WTC11 (cell line): ENCODE measurements around the gene ABCG8. TPM values are rescaled to one million over a fixed set of nuclear protein-coding genes. Genes with fewer than 3 reads are reported as not detected.

Experiments
- ATAC-seq: fragments of 200-7000 bp; cut with Tn5 transposase; 2 replicates; pipeline ENCODE4 v1.10.0; 2021; ENCODE audit warnings: mild to moderate bottlenecking, moderate library complexity
- CTCF ChIA-PET: fragments of 300-600 bp; sonication (Branson Sonifier 250); formaldehyde crosslinking; loops from one replicate; lab custom pipeline; 2021; ENCODE audit warnings: antibody characterized with exemption; lab: Charles Lee
- POLR2A ChIA-PET: fragments of 350-600 bp; sonication (Branson Sonifier 250); formaldehyde crosslinking; loops from one replicate; lab custom pipeline; 2021; ENCODE audit warnings: antibody characterized with exemption; lab: Charles Lee
- DNase-seq: peaks from one replicate; pipeline ENCODE4 v3.0.0; 2021; ENCODE audit warnings: low spot score
- H3K27ac Mint-ChIP-seq: 2 replicates; pipeline ENCODE4 v1.8.0; 2021; ENCODE audit warnings: mixed read lengths
- H3K27me3 Mint-ChIP-seq: 2 replicates; pipeline ENCODE4 v1.8.0; 2021; ENCODE audit warnings: low read depth, mild to moderate bottlenecking, moderate library complexity, mixed read lengths
- H3K36me3 Mint-ChIP-seq: 2 replicates; pipeline ENCODE4 v1.8.0; 2021; ENCODE audit warnings: mixed read lengths
- H3K4me1 Mint-ChIP-seq: 2 replicates; pipeline ENCODE4 v1.8.0; 2022; ENCODE audit warnings: mixed read lengths
- H3K4me3 Mint-ChIP-seq: 2 replicates; pipeline ENCODE4 v1.8.0; 2021; ENCODE audit warnings: mild to moderate bottlenecking, moderate library complexity, mixed read lengths
- H3K9me3 Mint-ChIP-seq: 2 replicates; pipeline ENCODE4 v1.8.0; 2021; ENCODE audit warnings: mixed read lengths
- ATF6 ChIP-seq: sonication (generic); formaldehyde crosslinking; IDR thresholded peaks from 2 replicates; pipeline ENCODE4 v1.8.1; 2023; ENCODE audit warnings: mild to moderate bottlenecking, missing genetic modification reagents
- CREB1 ChIP-seq: sonication (generic); formaldehyde crosslinking; IDR thresholded peaks from 2 replicates; pipeline ENCODE4 v1.8.0; 2023; ENCODE audit warnings: mild to moderate bottlenecking, missing genetic modification reagents
- CREM ChIP-seq: sonication (generic); formaldehyde crosslinking; IDR thresholded peaks from 2 replicates; pipeline ENCODE4 v1.8.1; 2022; ENCODE audit warnings: mild to moderate bottlenecking, missing genetic modification reagents, moderate library complexity
- FOXP4 ChIP-seq: sonication (generic); formaldehyde crosslinking; IDR thresholded peaks from 2 replicates; pipeline ENCODE4 v1.8.0; 2022; ENCODE audit warnings: mild to moderate bottlenecking, missing genetic modification reagents
- IRF2 ChIP-seq: sonication (generic); formaldehyde crosslinking; IDR thresholded peaks from 2 replicates; pipeline ENCODE4 v1.8.0; 2022; ENCODE audit warnings: low read depth, missing genetic modification reagents, borderline replicate concordance
- MYBL2 ChIP-seq: sonication (generic); formaldehyde crosslinking; IDR thresholded peaks from 2 replicates; pipeline ENCODE4 v1.8.1; 2023; ENCODE audit warnings: mild to moderate bottlenecking, moderate library complexity, missing genetic modification reagents
- OVOL2 ChIP-seq: fragments of 250-450 bp; sonication (Bioruptor Pico); IDR thresholded peaks from 2 replicates; pipeline ENCODE4 v1.9.0; 2021; ENCODE audit warnings: mild to moderate bottlenecking, borderline replicate concordance
- PREB ChIP-seq: sonication (generic); formaldehyde crosslinking; IDR thresholded peaks from 2 replicates; pipeline ENCODE4 v1.8.1; 2022; ENCODE audit warnings: mild to moderate bottlenecking, missing genetic modification reagents, moderate library complexity, borderline replicate concordance
- RORB ChIP-seq: fragments of 250-450 bp; sonication (Bioruptor Pico); IDR thresholded peaks from 2 replicates; pipeline ENCODE4 v1.9.0; 2021; ENCODE audit warnings: mild to moderate bottlenecking
- SMAD3 ChIP-seq: sonication (generic); formaldehyde crosslinking; IDR thresholded peaks from 2 replicates; pipeline ENCODE4 v1.8.0; 2022; ENCODE audit warnings: missing genetic modification reagents, mild to moderate bottlenecking, borderline replicate concordance
- ZNF317 ChIP-seq: sonication (generic); formaldehyde crosslinking; IDR thresholded peaks from 2 replicates; pipeline ENCODE4 v1.8.1; 2023; ENCODE audit warnings: low read depth, mild to moderate bottlenecking, moderate library complexity, missing genetic modification reagents, borderline replicate concordance
- total RNA-seq: library from RNA; stranded (reverse); gene quantifications from 3 replicates; pipeline ENCODE4 v1.2.3, GENCODE V29; 2021
- TF ChIP-seq, protein P1 (sequence below): sonication (generic); formaldehyde crosslinking; IDR thresholded peaks from 2 replicates; pipeline ENCODE4 v1.8.0; 2022; ENCODE audit warnings: mild to moderate bottlenecking, missing genetic modification reagents
- TF ChIP-seq, protein P2 (sequence below): sonication (generic); formaldehyde crosslinking; conservative IDR thresholded peaks from 2 replicates; pipeline ENCODE4 v1.8.1; 2023; ENCODE audit warnings: mild to moderate bottlenecking, low read depth, missing genetic modification reagents, moderate library complexity

ABCG8 gene
- total RNA-seq, 1 experiment from 2014 or later, result not detected

DNA sequence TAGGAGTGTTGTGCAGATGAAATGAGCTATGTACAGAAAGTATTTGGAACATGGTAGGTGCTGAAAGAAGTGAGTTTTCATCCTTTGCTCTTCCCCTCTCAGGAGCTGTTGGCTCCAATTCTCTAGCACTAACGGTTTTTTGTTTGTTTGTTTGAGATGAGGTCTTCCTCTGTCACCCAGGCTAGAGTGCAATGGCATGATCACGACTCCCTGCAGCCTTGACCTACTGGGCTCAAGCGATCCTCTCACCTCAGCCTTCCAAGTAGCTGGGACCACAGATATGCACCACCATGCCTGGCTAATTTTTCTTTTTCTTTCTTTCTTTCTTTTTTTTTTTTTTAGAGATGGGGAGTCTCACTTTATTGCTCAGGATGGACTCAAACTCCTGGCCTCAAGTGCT is 12.9 kb upstream of the ABCG8 start:
- TF ChIP-seq PREB (no peak), CREM (no peak), SMAD3 (CRISPR knock-in tag) (no peak), OVOL2 (no peak), ZNF317 (CRISPR knock-in tag) (no peak)
- TF ChIP-seq, protein P1, sequence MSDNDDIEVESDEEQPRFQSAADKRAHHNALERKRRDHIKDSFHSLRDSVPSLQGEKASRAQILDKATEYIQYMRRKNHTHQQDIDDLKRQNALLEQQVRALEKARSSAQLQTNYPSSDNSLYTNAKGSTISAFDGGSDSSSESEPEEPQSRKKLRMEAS (CRISPR knock-in tag), result no peak
- DNase-seq, result no peak
- peaks cover 6% of the 10 kb centered on the region for H3K27me3 Mint-ChIP-seq
- ChIA-PET POLR2A (no interaction called here), CTCF (interaction anchor here (0.6 kb wide), 1 partner anchor 52 kb away, joined by 5 read pairs; no protein-coding TSS in a partner anchor)
- no peak overlapping the region for H3K4me3 Mint-ChIP-seq
- H3K36me3 Mint-ChIP-seq, result no peaks in the 10 kb centered on the region
- H3K27ac Mint-ChIP-seq, result no peak overlapping the region
- no peak for ATAC-seq
- no peaks in the 10 kb centered on the region; the same call in 1 of the 2 replicates for H3K9me3 Mint-ChIP-seq
- peaks cover 6% of the 10 kb centered on the region for H3K4me1 Mint-ChIP-seq

GRCh38 chr2:43826305-43827250 is 12.2 kb upstream of the ABCG8 start:
- Mint-ChIP-seq H3K27me3 (peaks cover 10% of the 10 kb centered on the region), H3K9me3 (no peaks in the 10 kb centered on the region), H3K27ac (no peak overlapping the region), H3K36me3 (no peaks in the 10 kb centered on the region), H3K4me3 (no peak overlapping the region), H3K4me1 (peaks cover 8% of the 10 kb centered on the region)
- POLR2A ChIA-PET, result no interaction called here
- DNase-seq, result no peak
- TF ChIP-seq MYBL2 (CRISPR knock-in tag), result no peak
- no peak for TF ChIP-seq CREB1 (CRISPR knock-in tag)
- no peak for TF ChIP-seq FOXP4
- TF ChIP-seq, protein P2, sequence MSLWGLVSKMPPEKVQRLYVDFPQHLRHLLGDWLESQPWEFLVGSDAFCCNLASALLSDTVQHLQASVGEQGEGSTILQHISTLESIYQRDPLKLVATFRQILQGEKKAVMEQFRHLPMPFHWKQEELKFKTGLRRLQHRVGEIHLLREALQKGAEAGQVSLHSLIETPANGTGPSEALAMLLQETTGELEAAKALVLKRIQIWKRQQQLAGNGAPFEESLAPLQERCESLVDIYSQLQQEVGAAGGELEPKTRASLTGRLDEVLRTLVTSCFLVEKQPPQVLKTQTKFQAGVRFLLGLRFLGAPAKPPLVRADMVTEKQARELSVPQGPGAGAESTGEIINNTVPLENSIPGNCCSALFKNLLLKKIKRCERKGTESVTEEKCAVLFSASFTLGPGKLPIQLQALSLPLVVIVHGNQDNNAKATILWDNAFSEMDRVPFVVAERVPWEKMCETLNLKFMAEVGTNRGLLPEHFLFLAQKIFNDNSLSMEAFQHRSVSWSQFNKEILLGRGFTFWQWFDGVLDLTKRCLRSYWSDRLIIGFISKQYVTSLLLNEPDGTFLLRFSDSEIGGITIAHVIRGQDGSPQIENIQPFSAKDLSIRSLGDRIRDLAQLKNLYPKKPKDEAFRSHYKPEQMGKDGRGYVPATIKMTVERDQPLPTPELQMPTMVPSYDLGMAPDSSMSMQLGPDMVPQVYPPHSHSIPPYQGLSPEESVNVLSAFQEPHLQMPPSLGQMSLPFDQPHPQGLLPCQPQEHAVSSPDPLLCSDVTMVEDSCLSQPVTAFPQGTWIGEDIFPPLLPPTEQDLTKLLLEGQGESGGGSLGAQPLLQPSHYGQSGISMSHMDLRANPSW (CRISPR knock-in tag), result no peak
- TF ChIP-seq RORB (CRISPR knock-in tag), result no peak
- no peak for TF ChIP-seq IRF2 (CRISPR knock-in tag)
- no peak for TF ChIP-seq ATF6 (CRISPR knock-in tag)
- ATAC-seq, result no peak
- CTCF ChIA-PET, result interaction anchor here (0.6 to 0.7 kb wide), 2 partner anchors 51 to 206 kb away, joined by 3 to 5 read pairs; no protein-coding TSS in a partner anchor
